Transverse colon (tissue), 4 donors: Measurements from ENCODE around the gene USP48.

ENCODE experiments used
- CTCF ChIP-seq, 5 experiments: fragments of 200-600 bp in 3 of 5; fragments of 450-650 bp in 2 of 5; sonication (generic) in 3 of 5; IDR thresholded peaks; 1 replicate in 2 of 5; 2 replicates in 3 of 5; pipeline ENCODE4 v1.5.1; 2016 to 2017; ENCODE audit warnings: antibody characterized with exemption in 5 of 5, inconsistent platforms in 3 of 5, mild to moderate bottlenecking in 2 of 5, moderate library complexity in 1 of 5
- EP300 ChIP-seq: sonication (generic); formaldehyde crosslinking; IDR thresholded peaks from one replicate; pipeline ENCODE4 v1.6.1; 2017; ENCODE audit warnings: antibody characterized with exemption, low read depth
- POLR2A ChIP-seq: fragments of 450-650 bp; IDR thresholded peaks from one replicate; pipeline ENCODE4 v1.6.1; 2016; ENCODE audit warnings: antibody characterized with exemption, mild to moderate bottlenecking, moderate library complexity
- POLR2AphosphoS5 ChIP-seq, 3 donors: sonication (generic); formaldehyde crosslinking; IDR thresholded peaks; one replicate each; pipeline ENCODE4 v1.6.1; 2016; ENCODE audit warnings: antibody characterized with exemption in 3 of 3

- TF ChIP-seq CTCF (IDR thresholded peaks at IDR 0.05) (no peak), POLR2A (no peak), EP300 (no peak), POLR2AphosphoS5 (IDR thresholded peaks at IDR 0.05) (no peak)
Observed at GRCh38 chr1:21706151-21706835, 76.7 kb downstream of the USP48 start.
